Ishikawa (cell line): Measurements from ENCODE around the gene CRYGN.

Experiments used
- CEBPB ChIP-seq: IDR thresholded peaks from 2 replicates; pipeline ENCODE4 v1.6.1; 2012
- CREB1 ChIP-seq: IDR thresholded peaks from 2 replicates; pipeline ENCODE4 v1.6.1; 2012; ENCODE audit warnings: low read depth
- EGR1 ChIP-seq: IDR thresholded peaks from 2 replicates; pipeline ENCODE4 v1.6.1; 2012
- EP300 ChIP-seq: IDR thresholded peaks from 2 replicates; pipeline ENCODE4 v1.6.1; 2012; ENCODE audit warnings: borderline replicate concordance
- FOXM1 ChIP-seq: IDR thresholded peaks from 2 replicates; pipeline ENCODE4 v1.6.1; 2012; ENCODE audit warnings: low read depth, borderline replicate concordance
- MAX ChIP-seq: IDR thresholded peaks from 2 replicates; pipeline ENCODE4 v1.6.1; 2012
- NFIC ChIP-seq: IDR thresholded peaks from 2 replicates; pipeline ENCODE4 v1.6.1; 2012
- RAD21 ChIP-seq: IDR thresholded peaks from 2 replicates; pipeline ENCODE4 v1.6.1; 2012; ENCODE audit warnings: low read depth
- REST ChIP-seq: IDR thresholded peaks from 2 replicates; pipeline ENCODE4 v1.6.1; 2012; ENCODE audit warnings: low read depth, mild to moderate bottlenecking
- TAF1 ChIP-seq: IDR thresholded peaks from 2 replicates; pipeline ENCODE4 v1.6.1; 2012; ENCODE audit warnings: low read depth, mild to moderate bottlenecking
- TCF12 ChIP-seq: IDR thresholded peaks from 2 replicates; pipeline ENCODE4 v1.6.1; 2012; ENCODE audit warnings: low read depth
- TEAD4 ChIP-seq: IDR thresholded peaks from 2 replicates; pipeline ENCODE4 v1.6.1; 2012
- USF1 ChIP-seq: IDR thresholded peaks from 2 replicates; pipeline ENCODE4 v1.6.1; 2012
- YY1 ChIP-seq: IDR thresholded peaks from 2 replicates; pipeline ENCODE4 v1.6.1; 2012; ENCODE audit warnings: low read depth
- ZBTB7A ChIP-seq: IDR thresholded peaks from 2 replicates; pipeline ENCODE4 v1.6.1; 2012; ENCODE audit warnings: low read depth

The CRYGN gene

GRCh38 chr7:151392426-151392825 lies 47.5 kb downstream of the CRYGN start:
- TF ChIP-seq USF1 (no peak), CREB1 (no peak), MAX (no peak), TCF12 (no peak), CEBPB (no peak), REST (no peak), RAD21 (no peak), ZBTB7A (no peak), TEAD4 (no peak), NFIC (no peak), YY1 (no peak), EGR1 (no peak), EP300 (no peak), TAF1 (no peak), FOXM1 (no peak)

- TF ChIP-seq TEAD4 (no peak), TAF1 (no peak), USF1 (no peak), NFIC (no peak), FOXM1 (no peak), ZBTB7A (no peak), REST (no peak), EGR1 (no peak), CEBPB (no peak), RAD21 (no peak), TCF12 (no peak), CREB1 (no peak), YY1 (no peak), MAX (no peak), EP300 (no peak)
Measured at GRCh38 chr7:151392002-151392401, 47.9 kb downstream of the CRYGN start.

GRCh38 chr7:151391358-151391730 lies 48.6 kb downstream of the CRYGN start:
- TF ChIP-seq TAF1 = no peak
- no peak for TF ChIP-seq TCF12
- no peak for TF ChIP-seq YY1
- no peak for TF ChIP-seq EGR1
- no peak for TF ChIP-seq RAD21
- TF ChIP-seq NFIC = no peak
- no peak for TF ChIP-seq CREB1
- TF ChIP-seq REST = no peak
- no peak for TF ChIP-seq ZBTB7A
- no peak for TF ChIP-seq EP300
- TF ChIP-seq FOXM1 = no peak
- no peak for TF ChIP-seq CEBPB
- no peak for TF ChIP-seq MAX
- TF ChIP-seq TEAD4 = no peak
- TF ChIP-seq USF1 = no peak
